Gastrocnemius medialis (tissue), 4 donors: ENCODE results near the gene POLR3B. TPM values are rescaled to one million over a fixed set of nuclear protein-coding genes. Genes with fewer than 3 reads are reported as not detected.
A peak's percentile ranks its signal among the peaks of the same experiment; 100 is the strongest.

Experiments
- ATAC-seq, 2 donors: fragments of 150-250 bp; one replicate each; pipeline ENCODE4 v1.9.1; 2016
- DNase-seq, 2 donors: peaks; one replicate each; pipeline ENCODE4 v3.0.0-alpha.2; 2019
- H3K27ac ChIP-seq, 4 donors: fragments of 200-600 bp; sonication (generic); 1 replicate in 1 of 4; 2 replicates in 3 of 4; pipeline ENCODE4 v1.5.1; 2016 to 2018; ENCODE audit warnings: mild to moderate bottlenecking in 2 of 4, moderate library complexity in 1 of 4
- H3K27me3 ChIP-seq, 3 donors: fragments of 200-600 bp; sonication (generic) in 2 of 3; 1 replicate in 1 of 3; 2 replicates in 2 of 3; pipeline versions ENCODE4 v1.5.1 to v1.6.0; 2016 to 2019; ENCODE audit warnings: mild to moderate bottlenecking in 1 of 3, moderate library complexity in 1 of 3
- H3K36me3 ChIP-seq, 2 donors: fragments of 200-600 bp; sonication (generic) in 1 of 2; one replicate each; pipeline ENCODE4 v1.5.1; 2017 to 2018
- H3K4me1 ChIP-seq, 2 donors: fragments of 200-600 bp; sonication (generic) in 1 of 2; one replicate each; pipeline ENCODE4 v1.5.1; 2016 to 2017; ENCODE audit warnings: mild to moderate bottlenecking in 2 of 2
- H3K4me3 ChIP-seq, 4 donors: fragments of 200-600 bp; sonication (generic) in 3 of 4; 1 replicate in 1 of 4; 2 replicates in 3 of 4; pipeline ENCODE4 v1.5.1; 2016 to 2019; ENCODE audit warnings: mild to moderate bottlenecking in 2 of 4
- H3K9me3 ChIP-seq, 3 donors: fragments of 200-600 bp; sonication (generic) in 2 of 3; 1 replicate in 1 of 3; 2 replicates in 2 of 3; pipeline ENCODE4 v1.5.1; 2016 to 2019
- POLR2A ChIP-seq, 2 donors: fragments of 450-650 bp; IDR thresholded peaks; one replicate each; pipeline ENCODE4 v1.6.1; 2017; ENCODE audit warnings: antibody characterized with exemption in 2 of 2, mild to moderate bottlenecking in 2 of 2, moderate library complexity in 2 of 2
- in situ Hi-C, 4 donors: fragments of 200-750 bp; cut with MboI; loops; one replicate each; pipeline versions ENCODE4 v1.15.0 to v1.8.0; 2017; ENCODE audit warnings: low sequenced_read_pairs in 4 of 4
- intact Hi-C: fragments of 100-400 bp; cut with DNase I; formaldehyde crosslinking; loops from one replicate; pipeline ENCODE4 v1.15.1; 2023; ENCODE audit warnings: low total_unique reads
- total RNA-seq, 4 donors: library from RNA; depleted of rRNA; stranded (reverse); fragments of >200 nt; gene quantifications; one replicate each; pipeline versions ENCODE4 v1.1.0 to v1.2.3, GENCODE V29; 2016
- TF ChIP-seq, protein P1 (sequence below), 5 experiments: fragments of 450-650 bp in 3 of 5; fragments of 200-600 bp in 2 of 5; sonication (generic) in 2 of 5; IDR thresholded peaks in 4 of 5; conservative IDR thresholded peaks in 1 of 5; 1 replicate in 4 of 5; 2 replicates in 1 of 5; pipeline ENCODE4 v1.5.1; 2016 to 2019; ENCODE audit warnings: antibody characterized with exemption in 5 of 5, mild to moderate bottlenecking in 3 of 5, moderate library complexity in 3 of 5

POLR3B gene
- total RNA-seq, 4 donors from 2014 or later, result 4.2 to 9.5 (median 6.4) TPM

GRCh38 chr12:106418970-106419369 lies 61.4 kb downstream of the POLR3B start:
- DNase-seq, result no peak
- ATAC-seq, result no peak
- Histone ChIP-seq H3K4me1 (no peaks in the 10 kb centered on the region), H3K9me3 (no peaks in the 10 kb centered on the region), H3K36me3 (no peaks in the 10 kb centered on the region), H3K27ac (no peak overlapping the region), H3K27me3 (no peaks in the 10 kb centered on the region), H3K4me3 (no peak overlapping the region)
- TF ChIP-seq, protein P1, sequence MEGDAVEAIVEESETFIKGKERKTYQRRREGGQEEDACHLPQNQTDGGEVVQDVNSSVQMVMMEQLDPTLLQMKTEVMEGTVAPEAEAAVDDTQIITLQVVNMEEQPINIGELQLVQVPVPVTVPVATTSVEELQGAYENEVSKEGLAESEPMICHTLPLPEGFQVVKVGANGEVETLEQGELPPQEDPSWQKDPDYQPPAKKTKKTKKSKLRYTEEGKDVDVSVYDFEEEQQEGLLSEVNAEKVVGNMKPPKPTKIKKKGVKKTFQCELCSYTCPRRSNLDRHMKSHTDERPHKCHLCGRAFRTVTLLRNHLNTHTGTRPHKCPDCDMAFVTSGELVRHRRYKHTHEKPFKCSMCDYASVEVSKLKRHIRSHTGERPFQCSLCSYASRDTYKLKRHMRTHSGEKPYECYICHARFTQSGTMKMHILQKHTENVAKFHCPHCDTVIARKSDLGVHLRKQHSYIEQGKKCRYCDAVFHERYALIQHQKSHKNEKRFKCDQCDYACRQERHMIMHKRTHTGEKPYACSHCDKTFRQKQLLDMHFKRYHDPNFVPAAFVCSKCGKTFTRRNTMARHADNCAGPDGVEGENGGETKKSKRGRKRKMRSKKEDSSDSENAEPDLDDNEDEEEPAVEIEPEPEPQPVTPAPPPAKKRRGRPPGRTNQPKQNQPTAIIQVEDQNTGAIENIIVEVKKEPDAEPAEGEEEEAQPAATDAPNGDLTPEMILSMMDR (IDR thresholded peaks at IDR 0.05 in 4 of 5, conservative IDR thresholded peaks at IDR 0.05 in 1 of 5), result no peak
- TF ChIP-seq POLR2A (IDR thresholded peaks at IDR 0.05), result no peak
- intact Hi-C loops, result no loop called here
- in situ Hi-C loops, result no loop called here

DNA sequence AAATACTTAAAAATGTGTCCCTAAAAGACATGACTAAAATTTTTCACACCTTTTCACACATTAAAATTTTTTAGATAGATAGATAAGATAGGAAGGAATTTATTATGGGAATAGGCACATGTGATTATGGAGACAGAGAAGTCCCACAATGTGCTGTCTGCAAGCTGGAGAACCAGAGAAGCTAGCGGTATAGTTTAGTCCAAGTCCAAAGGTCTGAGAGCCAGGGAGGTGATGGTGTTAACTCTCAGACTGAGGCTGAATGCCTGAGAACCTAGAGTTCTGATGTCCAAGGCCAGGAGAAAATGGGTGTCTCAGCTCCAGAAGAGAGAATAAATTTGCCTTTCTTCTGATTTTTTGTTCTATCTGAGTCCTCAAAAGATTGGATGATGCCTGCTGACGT lies 65.7 kb downstream of the POLR3B start:
- in situ Hi-C loops (no loop called here), intact Hi-C loops (no loop called here)
- no peaks in the 10 kb centered on the region for H3K27me3 ChIP-seq
- no peak for TF ChIP-seq POLR2A (IDR thresholded peaks at IDR 0.05)
- TF ChIP-seq, protein P1 (IDR thresholded peaks at IDR 0.05 in 4 of 5, conservative IDR thresholded peaks at IDR 0.05 in 1 of 5), result no peak
- H3K27ac ChIP-seq, result no peak overlapping the region
- ATAC-seq (no peak), DNase-seq (no peak)
- no peak overlapping the region for H3K4me3 ChIP-seq
- no peaks in the 10 kb centered on the region for H3K36me3 ChIP-seq
- H3K9me3 ChIP-seq, result no peaks in the 10 kb centered on the region
- peaks cover 6 to 9% of the 10 kb centered on the region in 2 donors for H3K4me1 ChIP-seq

GRCh38 chr12:106425061-106425702 lies 67.6 kb downstream of the POLR3B start:
- Histone ChIP-seq H3K27me3 (no peaks in the 10 kb centered on the region), H3K9me3 (no peaks in the 10 kb centered on the region), H3K36me3 (no peaks in the 10 kb centered on the region), H3K4me3 (no peak overlapping the region), H3K4me1 (peaks cover 17 to 18% of the 10 kb centered on the region in 2 donors), H3K27ac (no peak overlapping the region)
- DNase-seq (no peak), ATAC-seq (no peak)
- TF ChIP-seq POLR2A (IDR thresholded peaks at IDR 0.05), result no peak
- TF ChIP-seq, protein P1 (IDR thresholded peaks at IDR 0.05 in 4 of 5, conservative IDR thresholded peaks at IDR 0.05 in 1 of 5), result no peak
- in situ Hi-C loops (no loop called here), intact Hi-C loops (no loop called here)

GRCh38 chr12:106427917-106428316 lies 70.4 kb downstream of the POLR3B start:
- intact Hi-C loops (no loop called here), in situ Hi-C loops (no loop called here)
- no peaks in the 10 kb centered on the region for H3K9me3 ChIP-seq
- no peaks in the 10 kb centered on the region for H3K27me3 ChIP-seq
- H3K4me1 ChIP-seq, result peaks cover 17 to 18% of the 10 kb centered on the region in 2 donors
- TF ChIP-seq, protein P1 (IDR thresholded peaks at IDR 0.05 in 4 of 5, conservative IDR thresholded peaks at IDR 0.05 in 1 of 5), result no peak
- TF ChIP-seq POLR2A (IDR thresholded peaks at IDR 0.05), result no peak
- ATAC-seq (no peak), DNase-seq (no peak)
- H3K4me3 ChIP-seq, result no peak overlapping the region
- H3K27ac ChIP-seq, result peak overlapping the region in 2 of 4 donors; percentile 7 to 9
- no peaks in the 10 kb centered on the region for H3K36me3 ChIP-seq

GRCh38 chr12:106428384-106428783 lies 70.8 kb downstream of the POLR3B start:
- in situ Hi-C loops, result no loop called here
- H3K27me3 ChIP-seq, result no peaks in the 10 kb centered on the region
- no peaks in the 10 kb centered on the region for H3K9me3 ChIP-seq
- H3K4me3 ChIP-seq, result no peak overlapping the region
- intact Hi-C loops, result no loop called here
- H3K27ac ChIP-seq, result peak overlapping the region in 3 of 4 donors; percentile 4 to 9 (median 7)
- TF ChIP-seq, protein P1 (IDR thresholded peaks at IDR 0.05 in 4 of 5, conservative IDR thresholded peaks at IDR 0.05 in 1 of 5), result no peak
- TF ChIP-seq POLR2A (IDR thresholded peaks at IDR 0.05), result no peak
- DNase-seq (peak; percentile 19 to 42), ATAC-seq (peak; percentile 72 to 83)
- no peaks in the 10 kb centered on the region for H3K36me3 ChIP-seq
- H3K4me1 ChIP-seq, result peaks cover 17 to 18% of the 10 kb centered on the region in 2 donors
